Measurements from ENCODE around the gene PUSL1. TPM values are rescaled to one million over a fixed set of nuclear protein-coding genes. Genes with fewer than 3 reads are reported as not detected.

Gene PUSL1
- total RNA-seq, 1 donor from 2014 or later, result 16.2 TPM

GRCh38 chr1:1343811-1344421, 35.5 kb downstream of the PUSL1 start:
- H3K27me3 ChIP-seq (ENCODE audit: low read depth), result no peaks in the 10 kb centered on the region
- H3K4me1 ChIP-seq, result peaks cover 41% of the 10 kb centered on the region
- H3K36me3 ChIP-seq, result peaks cover 22% of the 10 kb centered on the region
- no peak overlapping the region for H3K4me3 ChIP-seq
- intact Hi-C loops (cut with DNase I), result no loop called here
- no peaks in the 10 kb centered on the region for H3K9me3 ChIP-seq
- DNase-seq, result no peak
- ATAC-seq, result no peak
- TF ChIP-seq, protein P1, sequence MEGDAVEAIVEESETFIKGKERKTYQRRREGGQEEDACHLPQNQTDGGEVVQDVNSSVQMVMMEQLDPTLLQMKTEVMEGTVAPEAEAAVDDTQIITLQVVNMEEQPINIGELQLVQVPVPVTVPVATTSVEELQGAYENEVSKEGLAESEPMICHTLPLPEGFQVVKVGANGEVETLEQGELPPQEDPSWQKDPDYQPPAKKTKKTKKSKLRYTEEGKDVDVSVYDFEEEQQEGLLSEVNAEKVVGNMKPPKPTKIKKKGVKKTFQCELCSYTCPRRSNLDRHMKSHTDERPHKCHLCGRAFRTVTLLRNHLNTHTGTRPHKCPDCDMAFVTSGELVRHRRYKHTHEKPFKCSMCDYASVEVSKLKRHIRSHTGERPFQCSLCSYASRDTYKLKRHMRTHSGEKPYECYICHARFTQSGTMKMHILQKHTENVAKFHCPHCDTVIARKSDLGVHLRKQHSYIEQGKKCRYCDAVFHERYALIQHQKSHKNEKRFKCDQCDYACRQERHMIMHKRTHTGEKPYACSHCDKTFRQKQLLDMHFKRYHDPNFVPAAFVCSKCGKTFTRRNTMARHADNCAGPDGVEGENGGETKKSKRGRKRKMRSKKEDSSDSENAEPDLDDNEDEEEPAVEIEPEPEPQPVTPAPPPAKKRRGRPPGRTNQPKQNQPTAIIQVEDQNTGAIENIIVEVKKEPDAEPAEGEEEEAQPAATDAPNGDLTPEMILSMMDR (IDR thresholded peaks at IDR 0.05), result no peak
- H3K27ac ChIP-seq, result peak overlapping the region; percentile 46

- no peak for DNase-seq
- no peak overlapping the region for H3K4me3 ChIP-seq
- H3K27ac ChIP-seq, result peak overlapping the region; percentile 46
- TF ChIP-seq, protein P1 (IDR thresholded peaks at IDR 0.05), result peak; percentile 28
- H3K27me3 ChIP-seq (ENCODE audit: low read depth), result no peaks in the 10 kb centered on the region
- intact Hi-C loops (cut with DNase I), result no loop called here
- ATAC-seq, result peak; percentile 43 to 51
- no peaks in the 10 kb centered on the region for H3K9me3 ChIP-seq
- H3K4me1 ChIP-seq, result peaks cover 41% of the 10 kb centered on the region
- H3K36me3 ChIP-seq, result peaks cover 15% of the 10 kb centered on the region
Observed at GRCh38 chr1:1344655-1345361, 36.4 kb downstream of the PUSL1 start.

DNA sequence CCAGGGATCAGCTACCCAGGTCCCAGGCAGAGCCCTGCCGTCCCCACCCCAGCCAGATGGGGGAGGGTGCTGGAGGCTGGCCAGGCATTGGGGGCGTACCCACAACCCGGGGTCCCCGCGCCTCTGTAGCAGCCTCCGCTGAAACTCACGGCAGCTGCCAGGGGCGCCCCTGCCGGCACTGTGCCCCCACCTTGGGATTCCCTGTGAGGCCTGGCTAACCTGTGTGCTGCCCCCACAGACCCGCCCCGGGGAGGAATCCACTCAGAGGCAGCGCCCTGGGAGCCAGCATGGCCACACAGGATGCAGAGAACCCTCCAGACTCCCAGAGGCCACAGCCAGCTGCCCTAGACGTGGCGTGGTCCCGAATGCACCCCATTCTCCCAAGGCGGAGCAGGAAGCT, 37.0 kb downstream of the PUSL1 start:
- H3K9me3 ChIP-seq, result no peaks in the 10 kb centered on the region
- intact Hi-C loops (cut with DNase I), result no loop called here
- ATAC-seq (peak; percentile 11 to 12), DNase-seq (no peak)
- TF ChIP-seq, protein P1 (IDR thresholded peaks at IDR 0.05), result no peak
- no peak overlapping the region for H3K4me3 ChIP-seq
- peak overlapping the region; percentile 46 for H3K27ac ChIP-seq
- H3K36me3 ChIP-seq, result peaks cover 9% of the 10 kb centered on the region
- no peaks in the 10 kb centered on the region for H3K27me3 ChIP-seq (ENCODE audit: low read depth)
- H3K4me1 ChIP-seq, result peaks cover 41% of the 10 kb centered on the region

- Histone ChIP-seq H3K27ac (peak overlapping the region; percentile 46), H3K9me3 (no peaks in the 10 kb centered on the region), H3K4me1 (peaks cover 41% of the 10 kb centered on the region), H3K36me3 (peaks cover 8% of the 10 kb centered on the region), H3K27me3 (ENCODE audit: low read depth) (no peaks in the 10 kb centered on the region), H3K4me3 (no peak overlapping the region)
- TF ChIP-seq, protein P1 (IDR thresholded peaks at IDR 0.05), result no peak
- no peak for DNase-seq
- intact Hi-C loops (cut with DNase I), result no loop called here
- no peak for ATAC-seq
Observed at GRCh38 chr1:1345860-1346500, 37.6 kb downstream of the PUSL1 start.

GRCh38 chr1:1346501-1346890, 38.1 kb downstream of the PUSL1 start:
- Histone ChIP-seq H3K4me3 (no peak overlapping the region), H3K36me3 (peaks cover 4% of the 10 kb centered on the region), H3K27me3 (ENCODE audit: low read depth) (no peaks in the 10 kb centered on the region), H3K27ac (peak overlapping the region; percentile 46), H3K9me3 (no peaks in the 10 kb centered on the region), H3K4me1 (peaks cover 43% of the 10 kb centered on the region)
- DNase-seq (no peak), ATAC-seq (no peak)
- intact Hi-C loops (cut with DNase I), result no loop called here
- TF ChIP-seq, protein P1 (IDR thresholded peaks at IDR 0.05), result no peak
